ENCODE results near the gene RTL5.

DNA sequence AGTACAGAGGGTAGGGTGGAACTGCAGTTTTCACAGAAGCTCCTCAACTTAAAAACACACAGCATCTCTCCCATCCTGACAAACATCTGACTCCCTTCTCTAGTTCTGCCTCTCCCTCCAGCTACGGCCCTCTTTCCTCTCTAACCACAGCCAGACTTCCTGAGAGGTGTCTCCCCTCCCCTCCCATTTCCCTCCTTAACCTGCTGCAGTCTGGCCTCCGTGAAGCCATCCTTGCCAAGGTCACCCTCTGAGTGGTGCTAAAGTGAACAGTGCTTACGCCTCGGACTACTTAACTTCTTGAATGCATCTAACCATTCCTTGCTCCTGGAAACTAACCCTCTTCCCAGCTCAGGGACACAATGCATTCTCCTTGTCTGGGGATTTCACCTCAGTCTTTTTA is 53.3 kb downstream of the RTL5 start:
- no peak for TF ChIP-seq HDGF (IDR thresholded peaks at IDR 0.05; ENCODE audit: borderline replicate concordance)
- no peak for TF ChIP-seq L3MBTL2 (conservative IDR thresholded peaks at IDR 0.05)
- TF ChIP-seq SUZ12 (IDR thresholded peaks at IDR 0.05), result no peak
- no peak for TF ChIP-seq ZNF384 (IDR thresholded peaks at IDR 0.05)
- no peak for TF ChIP-seq BHLHE40 (IDR thresholded peaks at IDR 0.05; ENCODE audit: borderline replicate concordance)
- no peak for TF ChIP-seq ARNT (IDR thresholded peaks at IDR 0.05)
- TF ChIP-seq, protein P1, sequence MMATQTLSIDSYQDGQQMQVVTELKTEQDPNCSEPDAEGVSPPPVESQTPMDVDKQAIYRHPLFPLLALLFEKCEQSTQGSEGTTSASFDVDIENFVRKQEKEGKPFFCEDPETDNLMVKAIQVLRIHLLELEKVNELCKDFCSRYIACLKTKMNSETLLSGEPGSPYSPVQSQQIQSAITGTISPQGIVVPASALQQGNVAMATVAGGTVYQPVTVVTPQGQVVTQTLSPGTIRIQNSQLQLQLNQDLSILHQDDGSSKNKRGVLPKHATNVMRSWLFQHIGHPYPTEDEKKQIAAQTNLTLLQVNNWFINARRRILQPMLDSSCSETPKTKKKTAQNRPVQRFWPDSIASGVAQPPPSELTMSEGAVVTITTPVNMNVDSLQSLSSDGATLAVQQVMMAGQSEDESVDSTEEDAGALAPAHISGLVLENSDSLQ (IDR thresholded peaks at IDR 0.05), result no peak

All from HEK293T (cell line).